ENCODE measurements around the gene RAB5B.

GRCh38 chr12:55938826-55939501 is 34.9 kb upstream of the RAB5B start:
- TF ChIP-seq TAF1 (IDR thresholded peaks at IDR 0.05; ENCODE audit: borderline replicate concordance, low read depth, low read length) (no peak), POLR2AphosphoS5 (IDR thresholded peaks at IDR 0.05; ENCODE audit: low read depth, low read length) (no peak)

Data from GM12892 (cell line).